Astrocyte (in vitro differentiated cells and primary cell): ENCODE results near the gene AGL.

Experiments used
- CTCF ChIP-seq: IDR thresholded peaks from 2 replicates; pipeline ENCODE4 v1.5.1; 2011; ENCODE audit warnings: low read depth, mild to moderate bottlenecking, inconsistent platforms, low read length, moderate library complexity; ENCODE audit not compliant: insufficient read depth
- EZH2 ChIP-seq: IDR thresholded peaks from 2 replicates; pipeline ENCODE4 v1.6.1; 2012; ENCODE audit warnings: mild to moderate bottlenecking, low read length, inconsistent platforms; ENCODE audit not compliant: insufficient read depth

- TF ChIP-seq CTCF (no peak), EZH2 (no peak)
These were observed 36.7 kb downstream of the AGL start for GRCh38 chr1:99886841-99887240.
